ENCODE results near the gene EN2.

DNA sequence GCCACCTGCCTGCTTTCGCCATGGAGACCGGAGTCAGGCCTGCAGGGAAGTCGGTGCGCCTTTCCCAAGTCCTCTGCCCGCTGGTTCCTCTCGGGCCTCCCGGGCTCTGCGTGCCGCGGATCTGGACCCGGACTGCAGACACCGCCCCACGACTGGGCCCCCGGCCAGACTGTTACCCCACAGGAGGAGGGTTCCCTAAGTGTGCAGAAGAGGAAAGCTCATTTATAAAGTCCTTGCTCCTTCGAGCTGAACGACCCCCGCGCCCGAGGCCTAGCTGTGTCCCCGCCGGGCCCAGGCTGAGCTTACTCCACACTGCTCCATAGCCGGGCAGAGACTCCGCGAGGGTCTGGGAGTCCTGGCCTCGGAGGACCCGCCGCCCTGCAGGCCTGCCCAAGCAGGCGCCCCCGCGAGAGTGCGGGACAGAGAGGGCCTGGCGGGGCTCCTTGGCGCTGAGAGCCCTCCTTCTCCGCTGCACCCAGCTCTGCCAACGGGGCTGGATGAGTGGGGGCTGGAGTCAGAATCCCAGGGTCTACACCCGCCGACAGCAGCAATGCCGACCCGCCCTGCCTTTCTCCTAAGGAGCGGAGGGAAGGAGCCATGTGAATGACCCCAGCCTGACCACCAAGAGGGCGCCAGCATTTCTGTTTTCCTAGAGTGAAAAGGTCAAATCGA lies 8.3 kb downstream of the EN2 start:
- TF ChIP-seq TCF3 (IDR thresholded peaks at IDR 0.05; ENCODE audit: borderline replicate concordance, insufficient read depth, low read depth, low read length), result no peak
- TF ChIP-seq POLR2A (IDR thresholded peaks at IDR 0.05; ENCODE audit: low read depth, low read length), result no peak
- TF ChIP-seq RFX5 (IDR thresholded peaks at IDR 0.05; ENCODE audit: low read depth, low read length), result no peak
- TF ChIP-seq NFYB (IDR thresholded peaks at IDR 0.05; ENCODE audit: insufficient read depth, low read depth, low read length), result no peak
- TF ChIP-seq EP300 (IDR thresholded peaks at IDR 0.05; ENCODE audit: borderline replicate concordance in 1 of 2, control insufficient read depth in 1 of 2, low read depth in 2 of 2, low read length in 2 of 2), result no peak
- no peak for TF ChIP-seq MXI1 (IDR thresholded peaks at IDR 0.05; ENCODE audit: low read depth, low read length)
- TF ChIP-seq, protein P1, sequence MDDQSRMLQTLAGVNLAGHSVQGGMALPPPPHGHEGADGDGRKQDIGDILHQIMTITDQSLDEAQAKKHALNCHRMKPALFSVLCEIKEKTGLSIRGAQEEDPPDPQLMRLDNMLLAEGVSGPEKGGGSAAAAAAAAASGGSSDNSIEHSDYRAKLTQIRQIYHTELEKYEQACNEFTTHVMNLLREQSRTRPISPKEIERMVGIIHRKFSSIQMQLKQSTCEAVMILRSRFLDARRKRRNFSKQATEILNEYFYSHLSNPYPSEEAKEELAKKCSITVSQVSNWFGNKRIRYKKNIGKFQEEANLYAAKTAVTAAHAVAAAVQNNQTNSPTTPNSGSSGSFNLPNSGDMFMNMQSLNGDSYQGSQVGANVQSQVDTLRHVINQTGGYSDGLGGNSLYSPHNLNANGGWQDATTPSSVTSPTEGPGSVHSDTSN (IDR thresholded peaks at IDR 0.05; ENCODE audit: insufficient replicate concordance, low read depth, low read length), result no peak
